NCI-H1694 treated with DMSO at 0.1 percent for 48 hours (cell line): ENCODE data around the gene AQP2.

ENCODE experiments used
- DNase-seq: peaks from one replicate; lab custom pipeline; 2025; lab: John Stamatoyannopoulos, UW

Gene AQP2

DNA sequence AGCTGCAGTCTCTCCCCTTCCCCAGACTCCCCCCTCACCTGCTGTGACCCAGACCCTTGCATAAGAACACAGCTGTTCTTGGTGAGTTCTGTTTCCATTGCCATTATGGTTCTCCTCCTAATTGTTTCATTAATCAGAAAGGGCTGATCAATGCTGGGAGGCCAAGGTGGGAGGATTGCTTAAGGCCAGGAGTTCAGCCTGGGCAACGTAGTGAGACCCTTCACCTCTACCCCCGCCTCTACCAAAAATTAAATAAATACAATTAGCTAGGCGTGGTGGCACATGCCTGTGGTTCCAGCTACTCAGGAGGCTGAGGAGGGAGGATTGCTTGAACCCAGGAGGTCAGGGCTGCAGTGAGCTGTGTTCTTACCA, 29.6 kb upstream of the AQP2 start:
- DNase-seq = no peak

DNA sequence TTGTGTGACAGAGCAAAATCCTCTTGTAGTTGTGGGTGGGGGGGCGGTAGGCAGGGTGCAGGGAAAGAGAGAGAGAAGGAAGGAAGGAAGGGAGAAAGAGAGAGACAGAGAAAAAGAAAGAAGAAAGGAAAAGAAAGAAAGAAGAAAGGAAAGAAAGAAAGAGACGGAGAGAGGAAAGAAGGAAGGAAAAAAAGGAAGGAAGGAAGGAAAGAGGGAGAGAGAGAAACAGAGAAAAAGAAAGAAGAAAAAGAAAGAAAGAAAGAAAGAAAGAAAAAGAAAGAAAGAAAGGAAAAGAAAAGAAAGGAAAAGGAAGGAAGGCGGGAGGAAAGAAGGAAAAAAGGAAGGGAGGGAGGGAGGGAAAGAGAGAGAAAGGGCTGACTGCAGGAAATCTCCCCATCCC, 29.2 kb upstream of the AQP2 start:
- DNase-seq = no peak

DNA sequence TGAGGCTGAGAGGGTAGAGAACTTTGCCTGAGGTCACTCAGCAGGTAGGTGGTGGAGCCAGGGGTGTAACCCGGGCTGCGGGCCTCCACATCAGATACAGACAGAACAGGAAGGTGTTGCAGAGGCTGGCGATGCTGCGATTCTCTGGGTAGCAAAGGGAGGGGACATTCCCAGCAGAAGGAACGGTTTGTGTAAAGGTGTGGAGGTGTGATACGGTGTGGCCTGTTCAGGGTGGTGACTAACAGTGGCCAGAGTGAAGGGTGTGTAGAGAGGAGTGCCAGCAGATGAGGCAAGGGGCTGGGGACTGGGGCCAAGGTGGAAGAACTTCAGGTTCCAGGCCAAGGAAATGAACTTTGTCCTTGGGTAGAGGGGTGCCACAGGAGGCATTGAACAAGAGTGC, 28.6 kb upstream of the AQP2 start:
- DNase-seq = no peak

DNA sequence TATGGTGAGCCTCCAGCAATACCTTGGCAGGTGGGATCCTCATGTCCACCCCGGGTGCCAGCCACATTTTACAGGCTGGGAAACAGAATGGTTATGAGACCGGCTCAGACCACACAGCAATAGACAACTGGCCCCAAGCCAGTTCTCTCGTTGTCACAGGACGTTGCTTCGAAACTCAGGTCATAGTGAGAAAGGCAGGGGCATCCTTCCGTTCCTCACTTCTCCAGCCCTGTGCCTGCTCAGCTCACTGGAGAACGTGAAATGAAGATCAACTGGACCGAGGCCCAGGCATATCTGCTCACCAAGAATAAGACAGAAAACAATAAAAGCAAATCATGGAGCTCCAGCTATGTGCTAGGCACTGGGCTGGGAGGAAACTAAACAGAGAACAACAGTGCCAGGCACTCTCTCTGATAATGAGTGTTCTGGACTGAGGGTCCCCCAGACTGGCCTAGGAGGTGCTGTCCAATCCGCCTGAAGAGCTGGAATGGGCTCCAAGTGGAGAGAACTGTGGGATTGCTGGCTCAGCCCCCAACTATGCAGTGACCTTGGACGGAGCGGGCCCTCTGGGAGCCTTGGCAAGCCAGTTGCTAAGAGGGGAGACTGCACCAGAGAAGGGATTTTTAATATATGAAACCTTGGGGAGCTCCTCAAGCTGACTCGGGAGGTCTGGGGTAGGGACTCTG, 28.0 kb upstream of the AQP2 start:
- DNase-seq = no peak

DNA sequence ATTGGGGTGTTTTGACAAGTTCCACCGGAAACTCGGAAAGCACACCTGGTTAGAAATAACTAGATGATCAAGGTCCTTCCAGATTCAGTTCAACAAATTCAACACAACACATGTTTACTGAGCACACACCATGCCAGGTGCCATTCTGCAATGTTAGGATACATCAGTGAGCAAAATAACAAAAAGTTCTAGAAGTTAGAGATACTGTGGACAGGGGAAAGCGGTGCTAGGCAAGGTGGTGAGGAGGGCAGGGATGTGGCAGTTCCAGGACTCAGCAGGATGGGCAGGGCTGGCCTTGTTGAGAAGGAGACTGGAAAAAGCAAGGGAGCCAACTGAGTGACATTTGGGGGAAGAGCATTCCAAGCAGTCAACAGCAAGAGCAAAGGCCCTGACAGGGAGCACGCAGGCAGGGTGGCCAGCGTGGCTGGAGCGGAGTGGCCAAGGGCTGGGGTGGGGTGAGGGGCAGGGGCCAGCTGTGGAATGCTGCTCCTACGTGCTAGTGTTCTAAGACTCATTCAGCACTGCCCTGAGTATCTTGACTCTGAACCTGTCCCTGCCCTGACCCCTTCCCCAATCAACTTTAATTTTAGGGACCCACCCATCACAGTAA, 27.4 kb upstream of the AQP2 start:
- DNase-seq = no peak

DNA sequence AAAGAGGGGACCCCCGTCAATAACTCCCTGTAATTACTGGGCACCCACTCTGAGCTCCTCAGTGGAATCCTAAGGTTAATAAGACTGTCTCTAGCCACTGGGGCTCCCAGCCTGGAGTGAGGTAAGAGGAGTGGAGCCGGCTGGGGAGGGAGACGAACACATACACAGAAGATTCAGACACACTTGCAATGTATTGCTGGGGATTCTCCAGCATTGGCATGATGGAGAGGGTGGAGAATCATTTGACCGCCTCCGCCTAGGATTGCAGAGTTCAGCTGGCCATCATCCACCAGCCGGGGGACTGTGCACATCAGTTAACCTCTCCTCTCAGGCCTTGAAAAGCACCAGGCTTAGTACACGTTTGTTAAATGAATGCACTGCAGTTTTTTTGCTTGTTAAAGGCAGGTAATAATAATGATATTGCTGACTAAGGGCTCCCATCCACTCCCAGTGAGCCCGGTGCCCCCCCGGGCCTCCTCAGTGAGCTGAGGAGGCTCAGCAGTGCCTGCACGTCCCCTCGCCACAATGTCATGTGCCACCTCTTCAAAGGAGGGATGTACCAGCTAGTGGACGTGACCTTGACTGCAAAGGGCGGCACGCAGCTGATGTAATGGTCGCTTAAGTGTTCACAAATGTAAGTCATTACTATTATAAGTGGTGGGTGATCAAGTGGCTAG, 26.5 kb upstream of the AQP2 start:
- no peak for DNase-seq

DNA sequence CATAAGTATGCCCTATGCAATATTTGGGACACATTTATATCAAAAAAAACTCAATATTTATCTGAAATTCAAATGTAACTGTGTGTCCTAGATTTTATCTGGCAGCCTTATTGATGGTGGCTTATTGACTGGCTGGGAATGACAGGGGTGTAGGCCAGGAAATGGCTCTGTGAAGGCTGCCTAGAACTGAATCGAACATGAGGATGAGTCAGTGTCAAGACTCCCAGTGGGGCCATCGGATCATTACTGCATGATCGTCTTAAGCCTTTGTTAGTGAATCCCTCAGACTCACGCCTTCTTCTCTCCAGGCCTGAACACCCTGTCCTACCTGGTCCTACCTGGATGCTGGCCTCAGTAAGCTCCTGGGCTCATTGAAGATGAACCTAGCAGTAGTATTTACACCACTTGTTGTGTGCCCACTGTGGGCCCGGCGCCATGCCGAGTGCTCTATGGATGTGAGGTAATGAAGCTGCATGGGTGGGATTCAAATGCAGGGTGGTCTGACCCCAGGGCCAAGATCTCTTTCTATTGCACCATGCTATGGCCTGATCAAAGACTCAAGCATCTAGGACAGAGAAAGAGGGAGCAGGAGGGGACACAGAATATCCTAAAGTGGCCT, 25.8 kb upstream of the AQP2 start:
- no peak for DNase-seq

DNA sequence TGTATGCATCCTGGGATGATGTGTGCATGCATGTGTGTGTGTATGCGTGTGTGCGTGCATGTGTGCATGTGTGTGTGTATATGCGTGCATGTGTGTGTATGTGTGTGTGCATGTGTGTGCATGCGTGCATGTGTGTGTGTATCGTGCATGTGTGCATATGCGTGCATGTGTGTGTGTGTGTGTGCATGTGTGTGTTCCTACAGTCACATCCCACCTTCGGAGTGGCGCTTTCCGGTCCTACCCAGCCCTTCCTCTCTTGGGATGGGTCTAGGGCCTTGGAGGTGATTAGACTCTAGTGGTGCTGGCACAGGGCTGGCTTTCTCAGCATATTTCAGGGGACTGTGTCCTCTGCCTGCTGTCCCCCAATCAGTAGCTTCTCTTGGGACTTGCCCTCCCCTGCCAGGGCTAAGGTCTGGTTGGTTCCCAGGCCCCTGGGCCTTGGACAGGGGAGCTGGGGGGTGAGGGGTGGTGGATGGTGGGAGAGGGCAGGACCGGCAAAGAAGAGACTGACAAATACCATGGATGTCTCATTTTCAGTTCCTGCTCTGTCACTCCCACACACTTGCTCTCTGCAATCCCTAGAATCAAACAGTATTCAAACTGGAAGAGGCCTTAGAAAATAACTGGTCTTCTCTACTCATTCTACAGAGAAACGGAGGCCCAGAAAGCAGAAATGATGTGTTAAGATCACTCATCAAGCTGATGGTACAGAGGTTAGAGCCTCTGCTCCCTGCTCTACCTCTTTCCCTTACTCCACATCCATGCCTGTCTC, 24.9 kb upstream of the AQP2 start:
- DNase-seq = no peak

DNA sequence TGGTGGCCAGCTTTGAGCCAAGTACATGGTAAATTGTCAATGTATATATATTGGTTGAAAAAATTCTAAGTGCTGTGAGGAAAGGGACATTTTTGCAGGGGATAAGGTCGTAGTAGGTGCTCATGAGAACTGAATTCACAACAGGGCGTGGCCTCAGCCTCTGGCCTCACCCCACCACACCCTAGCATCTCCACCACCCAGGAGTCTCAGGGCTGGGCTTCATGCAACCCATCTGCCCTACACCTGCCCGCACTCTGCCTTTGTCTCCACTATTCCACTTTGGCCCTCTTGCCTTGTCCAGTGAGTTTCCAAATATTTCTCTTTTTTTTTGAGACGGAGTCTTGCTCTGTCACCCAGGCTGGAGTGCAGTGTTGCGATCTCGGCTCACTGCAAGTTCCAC, 22.1 kb upstream of the AQP2 start:
- DNase-seq = no peak

DNA sequence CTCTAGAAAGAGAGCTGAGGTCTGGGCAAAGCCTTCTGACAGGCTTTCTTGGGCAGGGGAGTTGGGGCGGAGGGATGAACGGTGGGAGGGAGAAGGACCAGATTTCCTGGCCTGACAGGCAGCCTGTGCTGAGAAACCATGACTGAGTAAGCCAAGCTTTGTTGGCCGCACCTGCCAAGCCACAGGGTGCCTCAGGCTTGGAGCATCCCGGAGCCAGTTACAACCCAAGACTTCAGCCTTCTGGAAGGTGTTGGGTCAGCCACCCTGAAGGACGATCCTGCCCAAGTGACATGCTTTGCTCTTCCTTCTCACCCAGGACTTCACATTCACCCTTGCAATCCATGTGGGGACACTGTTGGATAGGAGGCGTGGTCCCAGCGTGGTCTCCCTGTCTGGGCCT, 21.0 kb upstream of the AQP2 start:
- DNase-seq = no peak

DNA sequence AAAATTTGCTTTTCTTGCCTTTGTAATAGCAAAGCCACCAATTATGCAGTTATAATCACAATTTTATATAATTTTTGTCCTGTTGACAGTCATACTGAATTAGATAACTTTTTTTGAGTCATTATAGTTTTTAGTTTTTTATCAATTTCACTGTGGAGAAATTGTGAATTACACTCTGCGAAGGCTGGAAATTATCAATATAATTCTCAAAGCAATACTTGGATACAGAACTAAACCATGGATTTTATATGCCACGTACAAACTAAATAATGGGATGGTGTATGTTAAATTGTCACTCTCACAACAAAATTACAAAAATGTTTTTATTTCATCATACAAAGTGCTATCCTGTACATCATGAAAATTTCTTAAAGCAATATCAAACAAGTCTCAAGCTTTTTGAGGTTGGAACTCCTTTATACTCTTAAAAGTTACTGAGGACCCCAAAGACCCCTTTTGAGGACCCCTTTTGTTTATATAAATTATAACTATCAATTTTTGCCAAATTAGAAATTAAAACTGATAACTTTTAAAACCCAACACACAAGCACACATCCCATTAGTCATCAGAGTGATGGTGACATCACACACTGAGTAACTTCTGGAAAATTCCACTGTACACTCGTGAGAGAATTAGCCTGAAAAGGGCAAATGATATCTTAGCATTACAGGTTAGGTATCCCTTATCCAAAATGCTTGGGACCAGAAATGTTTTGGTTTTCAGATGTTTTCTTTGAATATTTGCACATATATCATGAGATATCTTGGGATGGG, 19.8 kb upstream of the AQP2 start:
- no peak for DNase-seq

DNA sequence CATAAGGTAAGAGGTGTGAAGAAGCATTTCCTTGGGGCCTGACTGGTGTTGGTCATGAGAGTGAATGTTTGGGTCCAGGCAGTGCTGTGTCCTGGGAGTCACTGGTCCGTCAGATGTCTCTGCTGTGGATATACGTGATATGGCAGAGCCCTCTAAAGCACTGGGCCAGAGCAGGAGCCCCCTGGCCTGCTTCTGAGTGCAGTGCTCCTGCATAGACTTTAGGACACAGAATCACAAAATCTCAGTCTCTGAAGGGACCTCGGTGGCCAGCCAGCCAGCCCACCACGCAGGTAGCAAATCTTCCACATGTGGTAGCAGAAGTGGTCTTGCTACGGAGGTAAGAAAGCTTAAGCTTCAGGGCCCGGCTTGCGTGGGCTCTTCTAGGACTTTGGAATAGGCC, 18.5 kb upstream of the AQP2 start:
- no peak for DNase-seq

DNA sequence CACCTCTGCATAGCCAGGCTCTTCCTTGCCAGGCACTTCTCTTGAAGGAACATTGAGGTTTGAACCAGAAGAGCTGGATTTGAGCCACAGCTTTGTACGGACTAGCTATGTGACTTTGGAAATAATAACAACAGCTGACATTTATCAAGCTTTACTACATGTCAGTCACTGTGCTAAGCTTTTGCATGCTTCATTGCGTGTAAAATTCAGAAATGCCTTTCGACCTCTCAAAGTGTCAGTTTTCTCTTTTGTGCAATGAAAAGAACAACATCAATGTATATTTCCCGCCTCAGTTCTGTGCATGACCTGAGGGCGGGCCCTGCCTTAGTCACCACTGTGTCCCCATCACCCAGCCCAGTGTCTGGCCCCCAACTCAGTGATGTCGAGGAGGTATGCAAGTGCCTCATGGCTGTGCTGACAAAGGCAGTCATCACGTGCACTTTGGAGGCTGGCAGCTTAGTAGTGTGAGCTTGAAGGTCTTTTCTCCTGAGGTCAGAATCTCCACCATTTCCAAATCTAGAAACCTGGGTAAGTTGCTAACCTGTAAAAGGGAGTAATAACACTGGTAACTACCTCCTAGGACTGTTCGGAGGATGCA, 17.9 kb upstream of the AQP2 start:
- DNase-seq = no peak

DNA sequence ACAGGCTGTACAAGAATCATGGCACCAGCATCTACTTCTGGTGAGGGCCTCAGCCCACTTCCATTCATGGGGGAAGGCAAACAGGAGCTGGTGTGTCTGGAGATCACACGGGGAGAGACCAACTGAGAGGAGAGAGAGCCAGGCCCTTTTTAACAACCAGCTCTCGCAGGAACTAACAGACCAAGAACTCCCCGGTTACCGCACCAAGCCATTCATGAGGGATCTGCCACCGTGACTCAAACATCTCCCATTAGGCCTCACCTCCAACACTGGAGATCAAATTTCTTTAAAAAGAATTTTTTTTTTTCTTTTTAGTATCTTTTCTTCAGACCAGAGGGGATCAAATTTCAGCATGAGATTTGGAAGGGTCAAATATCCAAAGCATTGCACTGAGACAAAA, 16.7 kb upstream of the AQP2 start:
- no peak for DNase-seq

DNA sequence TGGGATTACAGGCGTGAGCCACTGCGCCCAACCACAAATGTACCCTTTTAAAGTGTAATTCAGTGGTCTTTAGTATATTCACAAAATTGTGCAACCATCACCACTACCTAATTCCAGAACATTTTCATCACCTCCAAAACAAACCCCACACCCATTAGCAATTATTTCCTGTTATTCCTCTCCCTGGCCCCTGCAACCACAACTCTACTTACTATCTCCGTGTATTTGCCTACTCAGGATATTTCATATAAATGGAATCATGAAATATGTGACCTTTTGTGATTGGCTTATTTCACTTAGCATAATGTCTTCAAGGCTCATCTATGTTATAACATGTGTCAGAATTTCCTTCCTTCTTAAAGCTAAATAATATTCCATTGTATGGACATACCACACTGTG, 16.0 kb upstream of the AQP2 start:
- no peak for DNase-seq

DNA sequence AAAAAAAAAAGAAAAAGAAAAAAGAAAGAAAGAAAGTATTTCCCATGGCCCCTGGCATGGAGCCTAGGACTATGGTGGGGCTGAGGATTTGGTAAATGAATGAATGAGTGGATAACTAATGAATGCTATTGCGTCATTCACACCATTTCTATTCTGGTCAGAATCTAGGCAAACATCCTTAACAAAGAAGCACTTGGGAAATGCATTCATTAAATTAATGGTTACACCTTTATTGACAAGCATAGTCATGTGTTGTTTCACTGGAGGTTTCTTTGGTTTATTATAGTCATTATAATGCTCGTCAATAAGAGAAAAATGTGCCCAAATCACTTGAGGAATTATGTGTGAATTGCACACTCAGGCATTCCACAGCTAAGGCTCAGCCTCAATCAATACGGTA, 13.6 kb upstream of the AQP2 start:
- DNase-seq = no peak

DNA sequence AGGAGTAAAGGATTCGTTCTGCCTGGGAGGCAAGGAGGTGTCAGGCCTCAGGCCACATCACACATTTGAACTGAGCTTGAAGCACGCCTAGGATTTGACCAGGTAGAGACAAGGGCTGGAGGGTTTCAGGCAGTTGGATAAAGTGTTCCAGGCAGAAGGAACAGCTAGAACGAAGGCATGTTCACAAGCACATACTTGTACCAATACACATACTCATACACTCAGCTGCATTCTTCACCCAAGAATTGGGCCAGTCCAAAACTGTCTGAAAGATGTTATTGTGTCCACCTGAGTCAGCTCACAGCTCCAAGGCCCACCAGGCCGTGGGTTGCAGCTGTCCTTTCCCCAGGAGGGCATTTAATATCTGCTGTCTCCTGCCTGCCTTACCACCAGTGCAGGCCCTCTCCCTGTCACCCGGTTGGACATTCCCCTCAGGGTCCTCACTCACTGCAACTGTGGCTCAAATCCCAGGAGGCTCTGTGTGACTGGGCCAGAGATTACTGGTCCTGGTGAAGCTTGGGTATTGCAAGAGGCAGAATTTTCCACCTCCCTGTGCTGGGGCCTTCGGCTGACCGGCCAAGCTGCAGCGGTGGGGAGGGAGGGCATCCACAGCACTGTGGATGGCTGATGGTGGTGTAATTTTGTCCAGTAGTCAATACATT, 12.8 kb upstream of the AQP2 start:
- DNase-seq = no peak

DNA sequence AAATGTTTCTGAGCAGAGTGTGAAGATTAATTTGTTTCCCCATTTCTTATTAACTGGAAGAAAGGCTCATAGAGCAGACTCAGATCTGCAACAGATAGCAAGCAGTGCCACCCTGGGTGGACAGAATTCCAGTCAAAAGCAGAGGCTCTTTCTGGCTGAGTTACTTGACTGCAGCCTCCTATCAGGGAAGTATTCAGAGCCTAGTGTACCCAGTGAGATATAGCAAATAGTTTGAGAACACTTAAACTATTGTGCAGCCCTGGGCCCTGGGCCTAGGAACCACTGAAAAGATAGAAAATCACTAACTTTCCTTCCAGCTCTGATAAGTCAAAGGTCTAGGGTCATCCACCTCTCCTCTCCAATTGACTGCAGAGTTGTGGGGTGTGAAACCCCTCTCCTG, 11.2 kb upstream of the AQP2 start:
- DNase-seq = no peak

DNA sequence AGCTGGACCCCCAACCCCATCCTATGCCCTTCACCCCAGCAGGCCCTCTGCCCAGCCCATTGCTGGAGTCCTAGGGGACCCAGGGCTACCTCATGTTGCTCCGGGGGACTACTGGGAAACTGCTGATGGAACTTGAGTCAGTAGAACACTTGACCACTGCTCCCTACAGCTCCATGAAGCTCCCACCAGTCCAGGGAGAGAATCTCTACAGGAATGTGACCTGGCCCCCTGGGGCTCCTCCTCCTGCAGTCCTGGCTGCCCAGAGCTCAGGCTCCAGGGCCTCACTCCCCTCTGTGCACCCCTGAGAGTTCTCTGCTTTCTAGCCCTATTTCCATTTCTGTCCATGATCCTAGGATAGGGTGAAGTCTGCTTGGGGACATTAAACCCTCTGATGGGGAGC, 10.8 kb upstream of the AQP2 start:
- no peak for DNase-seq

DNA sequence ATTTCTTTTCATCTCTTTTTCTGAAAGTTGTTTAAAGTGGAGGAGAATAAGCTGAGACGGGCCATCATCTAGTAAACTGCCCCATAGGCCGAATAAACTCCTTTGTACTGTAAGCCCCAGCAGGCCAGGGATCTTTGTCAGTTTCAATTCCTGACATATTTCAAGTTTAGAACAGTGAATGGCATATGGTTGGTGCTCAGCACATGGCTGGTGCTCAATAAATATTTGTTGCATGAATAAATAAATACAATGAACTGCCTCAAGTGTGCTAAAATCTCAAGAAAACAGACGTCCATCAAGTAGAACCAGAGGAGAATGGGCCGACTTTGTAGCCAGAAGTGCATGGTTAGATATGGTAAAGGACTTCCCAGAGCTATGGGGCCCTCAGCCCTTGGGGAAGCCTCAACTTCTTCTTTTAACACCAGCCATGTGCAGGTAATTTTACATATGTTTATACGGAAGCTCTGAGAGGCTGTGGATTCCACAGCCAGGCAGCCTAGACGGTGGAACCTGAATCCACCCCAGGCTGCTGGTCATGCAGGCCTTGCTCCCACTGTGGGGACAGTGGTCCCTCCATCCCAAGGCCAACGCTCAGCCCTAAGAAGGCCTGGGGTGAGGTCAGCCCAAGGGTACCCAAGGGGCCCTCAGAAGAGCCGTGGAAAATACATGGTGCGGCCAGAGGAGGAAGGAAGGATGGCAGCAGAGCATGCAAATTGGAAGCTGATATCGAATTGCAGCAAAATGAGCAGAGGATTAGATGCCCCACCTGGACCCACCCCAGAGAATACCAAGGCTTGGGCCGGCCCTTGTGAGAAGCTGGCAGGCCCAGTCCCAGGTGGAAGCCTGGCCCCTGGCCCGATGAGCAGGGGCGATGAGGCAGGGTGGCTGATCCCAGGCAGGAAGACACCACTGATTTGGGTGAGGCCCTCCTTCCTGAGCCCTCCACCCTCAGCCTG, 8.7 kb upstream of the AQP2 start:
- peak; percentile 18 for DNase-seq
